ENCODE data around the gene MSI2.

MSI2 gene

DNA sequence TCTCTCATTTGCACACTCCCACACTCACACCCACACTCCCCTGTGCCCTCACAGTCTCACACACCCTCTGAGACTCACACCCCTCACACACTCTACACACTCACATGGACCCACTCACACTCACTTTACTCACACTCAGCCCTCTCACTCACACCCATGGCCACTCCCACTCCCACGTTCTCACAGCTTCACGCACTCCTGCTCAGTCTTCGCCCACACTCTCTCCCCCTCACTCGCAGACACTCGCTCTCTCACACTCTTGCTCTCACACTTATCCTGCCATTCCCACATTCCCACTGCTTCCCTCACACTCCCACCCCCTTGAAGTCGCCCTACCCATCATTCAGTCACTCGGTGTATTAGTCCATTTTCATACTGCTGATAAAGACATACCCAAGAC, 440.9 kb downstream of the MSI2 start:
- TF ChIP-seq, protein P1, sequence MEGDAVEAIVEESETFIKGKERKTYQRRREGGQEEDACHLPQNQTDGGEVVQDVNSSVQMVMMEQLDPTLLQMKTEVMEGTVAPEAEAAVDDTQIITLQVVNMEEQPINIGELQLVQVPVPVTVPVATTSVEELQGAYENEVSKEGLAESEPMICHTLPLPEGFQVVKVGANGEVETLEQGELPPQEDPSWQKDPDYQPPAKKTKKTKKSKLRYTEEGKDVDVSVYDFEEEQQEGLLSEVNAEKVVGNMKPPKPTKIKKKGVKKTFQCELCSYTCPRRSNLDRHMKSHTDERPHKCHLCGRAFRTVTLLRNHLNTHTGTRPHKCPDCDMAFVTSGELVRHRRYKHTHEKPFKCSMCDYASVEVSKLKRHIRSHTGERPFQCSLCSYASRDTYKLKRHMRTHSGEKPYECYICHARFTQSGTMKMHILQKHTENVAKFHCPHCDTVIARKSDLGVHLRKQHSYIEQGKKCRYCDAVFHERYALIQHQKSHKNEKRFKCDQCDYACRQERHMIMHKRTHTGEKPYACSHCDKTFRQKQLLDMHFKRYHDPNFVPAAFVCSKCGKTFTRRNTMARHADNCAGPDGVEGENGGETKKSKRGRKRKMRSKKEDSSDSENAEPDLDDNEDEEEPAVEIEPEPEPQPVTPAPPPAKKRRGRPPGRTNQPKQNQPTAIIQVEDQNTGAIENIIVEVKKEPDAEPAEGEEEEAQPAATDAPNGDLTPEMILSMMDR (IDR thresholded peaks at IDR 0.05; ENCODE audit: insufficient read depth, low read depth, low read length, missing control alignments) = no peak
- H3K4me3 ChIP-seq (ENCODE audit: low read depth, low read length) = no peak overlapping the region
- DNase-seq (ENCODE audit: low read depth) = no peak

DNA sequence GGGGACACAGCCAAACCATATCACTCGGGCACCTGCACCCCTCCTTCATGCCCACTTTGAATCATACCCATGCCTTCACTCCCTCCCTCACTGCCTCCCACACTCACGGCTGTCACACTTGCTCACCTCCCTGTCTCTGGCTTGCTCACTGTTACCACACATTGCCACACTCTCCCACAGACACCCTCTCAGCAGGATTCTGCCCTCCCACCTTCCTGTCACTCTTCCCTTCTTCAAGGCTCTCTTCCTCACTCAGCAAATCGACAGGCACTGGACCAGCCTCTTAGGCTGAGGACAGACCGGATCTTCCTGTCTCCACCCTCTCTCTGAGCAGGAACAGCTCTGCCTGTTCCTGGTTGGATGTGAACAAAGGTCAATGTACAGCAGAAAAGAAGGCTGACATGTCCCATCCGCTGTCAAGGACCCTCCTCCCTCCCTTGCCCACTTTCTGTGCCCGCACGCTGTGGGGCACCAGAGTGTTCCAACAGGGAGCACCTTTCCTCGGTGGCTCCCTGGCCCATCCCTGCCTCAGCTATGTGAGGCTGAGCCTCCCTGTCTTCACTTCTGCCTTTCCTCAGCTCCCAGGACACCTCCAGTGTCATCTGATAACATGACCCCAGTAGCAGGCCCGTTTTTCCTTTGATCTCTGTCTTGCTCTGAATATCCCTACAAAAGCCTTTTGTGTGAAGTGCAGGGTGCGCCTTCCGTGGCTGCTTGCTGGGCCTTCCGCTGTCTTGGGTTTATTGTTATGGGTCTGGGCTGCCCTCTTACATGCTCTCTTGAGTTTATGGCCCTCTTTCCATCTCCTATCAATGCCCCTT, 441.8 kb downstream of the MSI2 start:
- TF ChIP-seq, protein P1 (IDR thresholded peaks at IDR 0.05; ENCODE audit: insufficient read depth, low read depth, low read length, missing control alignments) = no peak
- no peak for DNase-seq (ENCODE audit: low read depth)
- no peak overlapping the region for H3K4me3 ChIP-seq (ENCODE audit: low read depth, low read length)

DNA sequence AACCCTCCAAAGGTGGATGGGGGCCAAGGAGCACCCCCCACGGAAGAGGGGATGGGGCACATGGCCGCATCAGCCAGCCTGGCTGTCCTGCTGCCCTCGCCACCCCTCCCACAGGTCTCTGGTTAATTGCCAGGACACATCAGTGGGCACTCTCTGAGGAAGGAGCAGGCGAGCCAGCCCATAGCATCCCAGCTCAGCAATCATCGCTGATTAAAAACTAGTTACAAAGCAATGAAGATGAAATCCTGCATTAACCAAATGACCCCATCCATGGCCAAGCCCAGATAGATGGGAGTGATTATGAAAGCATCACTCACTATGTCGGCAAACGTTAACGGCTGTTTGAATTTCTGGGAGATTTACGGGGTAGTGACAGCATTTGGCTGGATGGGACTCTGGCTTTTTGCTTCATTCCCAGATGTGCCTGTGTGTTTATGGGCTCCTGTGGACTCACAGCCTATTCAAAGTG, 443.5 kb downstream of the MSI2 start:
- no peak overlapping the region for H3K4me3 ChIP-seq (ENCODE audit: low read depth, low read length)
- TF ChIP-seq, protein P1 (IDR thresholded peaks at IDR 0.05; ENCODE audit: insufficient read depth, low read depth, low read length, missing control alignments) = no peak
- DNase-seq (ENCODE audit: low read depth) = no peak

DNA sequence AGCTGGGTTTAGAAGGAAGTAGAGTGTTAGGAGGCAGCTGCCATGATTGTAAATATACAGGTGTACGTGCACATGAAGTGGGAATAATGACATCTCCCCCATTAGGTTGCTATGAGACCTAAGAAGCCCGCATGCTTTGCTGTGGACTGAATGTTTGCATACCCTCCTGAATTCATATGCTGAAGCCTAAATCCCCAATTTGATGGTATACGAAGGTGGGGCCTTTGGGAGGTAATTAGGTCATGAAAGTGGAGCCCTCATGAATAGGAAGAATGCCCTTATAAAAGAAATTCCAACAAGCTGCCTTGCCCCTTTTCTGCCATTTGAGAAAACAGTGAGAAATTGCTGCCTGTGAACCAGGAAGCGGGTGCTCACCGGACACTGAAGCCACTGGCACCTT, 444.8 kb downstream of the MSI2 start:
- TF ChIP-seq, protein P1 (IDR thresholded peaks at IDR 0.05; ENCODE audit: insufficient read depth, low read depth, low read length, missing control alignments) = no peak
- DNase-seq (ENCODE audit: low read depth) = no peak
- no peak overlapping the region for H3K4me3 ChIP-seq (ENCODE audit: low read depth, low read length)

DNA sequence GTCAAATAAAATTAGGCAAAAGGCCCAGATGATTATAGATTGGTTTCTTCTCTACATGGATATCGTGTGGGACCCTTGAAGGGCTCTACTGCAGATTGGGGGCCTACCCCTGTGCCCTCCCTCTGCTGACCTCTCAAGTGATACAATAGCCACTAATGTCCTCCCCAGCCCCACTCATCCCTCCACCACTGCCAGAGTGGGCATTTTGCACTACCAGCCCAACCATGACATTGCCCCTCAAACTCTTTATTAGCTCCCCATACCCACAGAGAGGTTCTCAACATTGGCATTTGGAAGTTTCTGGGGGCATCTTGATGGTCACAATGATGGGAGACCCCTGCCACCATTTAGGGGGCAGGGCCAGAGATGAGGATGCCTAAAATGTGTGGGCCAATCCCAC, 446.9 kb downstream of the MSI2 start:
- no peak overlapping the region for H3K4me3 ChIP-seq (ENCODE audit: low read depth, low read length)
- TF ChIP-seq, protein P1 (IDR thresholded peaks at IDR 0.05; ENCODE audit: insufficient read depth, low read depth, low read length, missing control alignments) = no peak
- no peak for DNase-seq (ENCODE audit: low read depth)

DNA sequence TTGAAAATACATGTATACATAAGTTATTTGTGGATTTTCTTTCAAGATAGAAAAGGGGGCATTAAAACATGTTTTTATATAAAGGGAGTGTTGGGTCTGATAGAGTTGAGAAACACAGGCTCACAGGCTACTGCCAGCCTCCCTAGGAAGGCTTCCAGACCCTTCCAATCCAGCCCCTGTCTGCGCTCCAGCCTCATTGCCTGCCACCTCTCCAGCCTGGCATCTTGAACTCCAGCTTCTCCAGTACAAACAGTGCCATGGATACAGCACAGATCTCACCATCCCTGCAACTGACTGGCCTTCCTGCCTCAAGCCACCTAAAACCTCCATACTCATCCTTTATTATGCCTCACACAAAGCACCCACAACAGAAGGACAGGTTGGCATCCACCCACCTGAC, 448.1 kb downstream of the MSI2 start:
- no peak overlapping the region for H3K4me3 ChIP-seq (ENCODE audit: low read depth, low read length)
- TF ChIP-seq, protein P1 (IDR thresholded peaks at IDR 0.05; ENCODE audit: insufficient read depth, low read depth, low read length, missing control alignments) = no peak
- no peak for DNase-seq (ENCODE audit: low read depth)
